IMR-90 (cell line): ENCODE results near the gene CRACDL. TPM values are rescaled to one million over a fixed set of nuclear protein-coding genes. Genes with fewer than 3 reads are reported as not detected.

Experiments used
- ATAC-seq: fragments of 200-7000 bp; cut with Tn5 transposase; 2 replicates; pipeline ENCODE4 v1.9.1; 2020; ENCODE audit warnings: low read depth, mild to moderate bottlenecking, moderate library complexity
- BruUV-seq: library from RNA; stranded (reverse); fragments of 400-500 nt; replicated peaks from 2 replicates; lab custom pipeline; 2021; lab: Mats Ljungman, UMichigan
- CTCF ChIA-PET: fragments of 300-600 bp; formaldehyde crosslinking; extraction: SDS; loops from one replicate; lab custom pipeline; 2021; ENCODE audit warnings: antibody characterized with exemption; lab: Yijun Ruan, JAX
- POLR2A ChIA-PET: fragments of 300-600 bp; sonication (Branson Sonifier 250); formaldehyde crosslinking; loops from one replicate; lab custom pipeline; 2022; ENCODE audit warnings: antibody characterized with exemption; ENCODE audit not compliant: unreplicated experiment; lab: Charles Lee
- DNase-seq: peaks from one replicate; pipeline ENCODE4 v3.0.0; 2013
- H2AFZ ChIP-seq: replicated peaks from 2 replicates; pipeline ENCODE3; 2013; ENCODE audit warnings: low read length, mild to moderate bottlenecking; ENCODE audit not compliant: poor library complexity
- H2AK5ac ChIP-seq: 2 replicates; pipeline ENCODE4 v1.6.1; 2013; ENCODE audit warnings: low read depth, low read length, inconsistent platforms
- H2AK9ac ChIP-seq: replicated peaks from 2 replicates; pipeline ENCODE3; 2013; ENCODE audit warnings: mild to moderate bottlenecking, low read depth, low read length, moderate library complexity; ENCODE audit not compliant: poor library complexity
- H2BK120ac ChIP-seq: 2 replicates; pipeline ENCODE4 v1.6.1; 2013; ENCODE audit warnings: low read depth, low read length, inconsistent platforms
- H2BK15ac ChIP-seq: 3 replicates; pipeline ENCODE4 v1.6.1; 2013; ENCODE audit warnings: low read depth, low read length, inconsistent platforms
- H2BK20ac ChIP-seq: 2 replicates; pipeline ENCODE4 v1.6.1; 2013; ENCODE audit warnings: low read depth, mild to moderate bottlenecking, inconsistent platforms, low read length, moderate library complexity
- H2BK5ac ChIP-seq: 2 replicates; pipeline ENCODE4 v1.6.1; 2013; ENCODE audit warnings: mild to moderate bottlenecking, low read depth, low read length, inconsistent platforms; ENCODE audit not compliant: poor library complexity, severe bottlenecking
- H3K14ac ChIP-seq: replicated peaks from 2 replicates; pipeline ENCODE4 v1.6.1; 2013; ENCODE audit warnings: low read depth, low read length, inconsistent platforms
- H3K18ac ChIP-seq: 2 replicates; pipeline ENCODE4 v1.6.1; 2013; ENCODE audit warnings: low read depth, low read length, control low read depth
- H3K23ac ChIP-seq: 2 replicates; pipeline ENCODE4 v1.6.1; 2013; ENCODE audit warnings: low read depth, low read length, inconsistent platforms
- H3K27ac ChIP-seq: 2 replicates; pipeline ENCODE4 v1.5.1; 2013; ENCODE audit warnings: mild to moderate bottlenecking, control low read depth, low read length; ENCODE audit not compliant: insufficient read depth
- H3K27me3 ChIP-seq: 2 replicates; pipeline ENCODE4 v1.6.1; 2013; ENCODE audit warnings: low read length; ENCODE audit not compliant: control insufficient read depth, insufficient read depth
- H3K36me3 ChIP-seq: 2 replicates; pipeline ENCODE4 v1.6.1; 2013; ENCODE audit warnings: low read length, mixed read lengths; ENCODE audit not compliant: control insufficient read depth, insufficient read depth
- H3K4ac ChIP-seq: 2 replicates; pipeline ENCODE4 v1.6.1; 2013; ENCODE audit warnings: low read depth, low read length, inconsistent platforms
- H3K4me1 ChIP-seq: 2 replicates; pipeline ENCODE4 v1.6.1; 2013; ENCODE audit warnings: low read length, mixed read lengths; ENCODE audit not compliant: control insufficient read depth, insufficient read depth
- H3K4me2 ChIP-seq: 2 replicates; pipeline ENCODE4 v1.6.1; 2013; ENCODE audit warnings: low read depth, mild to moderate bottlenecking, control low read depth, low read length, moderate library complexity
- H3K4me3 ChIP-seq: 2 replicates; pipeline ENCODE4 v1.5.1; 2013; ENCODE audit warnings: low read depth, mild to moderate bottlenecking, control low read depth, low read length, moderate library complexity; ENCODE audit not compliant: insufficient read depth
- H3K56ac ChIP-seq: 2 replicates; pipeline ENCODE4 v1.6.1; 2013; ENCODE audit warnings: low read length, inconsistent platforms; ENCODE audit not compliant: insufficient read depth; ENCODE audit errors: extremely low read depth
- H3K79me1 ChIP-seq, 2 experiments: 2 replicates each; pipeline ENCODE4 v1.6.1; 2013; ENCODE audit warnings: low read length in 2 of 2, inconsistent platforms in 1 of 2, low read depth in 1 of 2
- H3K9ac ChIP-seq: 2 replicates; pipeline ENCODE4 v1.6.1; 2013; ENCODE audit warnings: low read depth, low read length, control low read depth
- H3K9me1 ChIP-seq: 2 replicates; pipeline ENCODE4 v1.6.1; 2013; ENCODE audit warnings: low read length, inconsistent platforms; ENCODE audit not compliant: insufficient read depth
- H3K9me3 ChIP-seq: 2 replicates; pipeline ENCODE4 v1.6.1; 2013; ENCODE audit warnings: low read length; ENCODE audit not compliant: control insufficient read depth, insufficient read depth
- H4K20me1 ChIP-seq: 2 replicates; pipeline ENCODE4 v1.6.1; 2013; ENCODE audit warnings: low read length, inconsistent platforms; ENCODE audit not compliant: insufficient read depth
- H4K5ac ChIP-seq: 2 replicates; pipeline ENCODE4 v1.6.1; 2013; ENCODE audit warnings: mild to moderate bottlenecking, low read depth, low read length, control low read depth
- H4K8ac ChIP-seq, 2 experiments: 2 replicates each; pipeline ENCODE4 v1.6.1; 2013; ENCODE audit warnings: low read depth in 2 of 2, low read length in 2 of 2, control low read depth in 1 of 2, inconsistent platforms in 1 of 2
- H4K91ac ChIP-seq: 2 replicates; pipeline ENCODE4 v1.6.1; 2013; ENCODE audit warnings: low read depth, low read length, inconsistent platforms; ENCODE audit not compliant: insufficient read depth
- BHLHE40 ChIP-seq: fragments of 150-350 bp; IDR thresholded peaks from 2 replicates; pipeline ENCODE4 v1.6.1; 2016; ENCODE audit warnings: mild to moderate bottlenecking, low read depth, low read length
- CEBPB ChIP-seq: IDR thresholded peaks from 2 replicates; pipeline ENCODE4 v1.6.1; 2012; ENCODE audit warnings: low read depth, low read length, improper control_type of control experiment
- CHD1 ChIP-seq: IDR thresholded peaks from 2 replicates; pipeline ENCODE4 v1.6.1; 2012; ENCODE audit warnings: low read depth, low read length, improper control_type of control experiment
- FOS ChIP-seq: fragments of 150-350 bp; IDR thresholded peaks from 2 replicates; pipeline ENCODE4 v1.6.1; 2016; ENCODE audit warnings: low read depth, low read length
- MAFK ChIP-seq: IDR thresholded peaks from 2 replicates; pipeline ENCODE4 v1.6.1; 2012; ENCODE audit warnings: low read depth, low read length, improper control_type of control experiment
- MAZ ChIP-seq: IDR thresholded peaks from 2 replicates; pipeline ENCODE4 v1.6.1; 2012; ENCODE audit warnings: low read depth, mild to moderate bottlenecking, low read length, improper control_type of control experiment, moderate library complexity, borderline replicate concordance
- MXI1 ChIP-seq: IDR thresholded peaks from 2 replicates; pipeline ENCODE4 v1.6.1; 2012; ENCODE audit warnings: low read depth, mild to moderate bottlenecking, low read length, moderate library complexity, borderline replicate concordance
- NFE2L2 ChIP-seq: fragments of 150-350 bp; IDR thresholded peaks from 2 replicates; pipeline ENCODE4 v1.6.1; 2016; ENCODE audit warnings: low read depth, mild to moderate bottlenecking, low read length
- POLR2A ChIP-seq: IDR thresholded peaks from 2 replicates; pipeline ENCODE4 v1.6.1; 2012; ENCODE audit warnings: mild to moderate bottlenecking, low read depth, low read length
- RAD21 ChIP-seq: IDR thresholded peaks from 2 replicates; pipeline ENCODE4 v1.6.1; 2012; ENCODE audit warnings: low read length, improper control_type of control experiment
- RCOR1 ChIP-seq: IDR thresholded peaks from 2 replicates; pipeline ENCODE4 v1.6.1; 2012; ENCODE audit warnings: mild to moderate bottlenecking, low read length, improper control_type of control experiment; ENCODE audit not compliant: insufficient replicate concordance
- RFX5 ChIP-seq: IDR thresholded peaks from 2 replicates; pipeline ENCODE4 v1.8.0; 2012; ENCODE audit warnings: low read depth, mild to moderate bottlenecking, low read length, moderate library complexity
- SMC3 ChIP-seq: fragments of 150-350 bp; IDR thresholded peaks from 2 replicates; pipeline ENCODE4 v1.6.1; 2016; ENCODE audit warnings: low read depth, mild to moderate bottlenecking, antibody characterized with exemption, low read length, moderate library complexity
- USF2 ChIP-seq: fragments of 150-350 bp; IDR thresholded peaks from 2 replicates; pipeline ENCODE4 v1.6.1; 2017; ENCODE audit warnings: mild to moderate bottlenecking, antibody characterized with exemption, low read length, low read depth
- WGBS, 2 experiments: methylation state at CpG; one replicate each; pipeline versions ENCODE4 v1.1.5 to v1.1.7; 2013; ENCODE audit warnings: missing lambda C conversion rate in 2 of 2; ENCODE audit not compliant: insufficient read length in 1 of 2; ENCODE audit errors: extremely low coverage in 2 of 2; 5-methylcytosine and 5-hydroxymethylcytosine counted together
- dilution Hi-C: fragments of 300-500 bp; cut with HindIII; formaldehyde crosslinking; loops from one replicate; pipeline ENCODE4 v1.14.3; 2018; ENCODE audit warnings: low sequenced_read_pairs; ENCODE audit not compliant: unreplicated experiment
- in situ Hi-C: fragments of 300-500 bp; cut with MboI; formaldehyde crosslinking; loops from 3 replicates; pipeline ENCODE4 v1.14.3; 2019; ENCODE audit warnings: low sequenced_read_pairs, inconsistent platforms, mixed read lengths
- intact Hi-C: fragments of 100-400 bp; cut with micrococcal nuclease; formaldehyde crosslinking; loops from 2 replicates; pipeline ENCODE4 v1.10.0; 2022
- polyA plus RNA-seq, 3 experiments: library from polyadenylated mRNA; depleted of rRNA; stranded (reverse); fragments of >200 nt; gene quantifications; 2 replicates each; pipeline ENCODE4 v1.2.3, GENCODE V29; 2012; ENCODE audit warnings: low replicate concordance in 1 of 3
- total RNA-seq: library from RNA; depleted of rRNA; stranded (reverse); fragments of >200 nt; gene quantifications from 2 replicates; pipeline ENCODE4 v1.2.3, GENCODE V29; 2012
- TF ChIP-seq, protein P1 (sequence below): conservative IDR thresholded peaks from 2 replicates; pipeline ENCODE4 v1.5.1; 2012; ENCODE audit warnings: mild to moderate bottlenecking, low read depth, low read length, improper control_type of control experiment
- TF ChIP-seq, protein P2 (sequence below): fragments of 150-350 bp; IDR thresholded peaks from 2 replicates; pipeline ENCODE4 v1.6.1; 2016; ENCODE audit warnings: low read depth, mild to moderate bottlenecking, low read length, moderate library complexity, borderline replicate concordance

CRACDL gene
- total and polyA plus RNA-seq, 2 of the 4 experiments (the other 2 are of a cell fraction): not detected

- no TSS peak for BruUV-seq
- no peaks in the 10 kb centered on the region for H4K20me1 ChIP-seq
- no peak overlapping the region for H2BK20ac ChIP-seq
- H3K36me3 ChIP-seq: no peaks in the 10 kb centered on the region
- H3K9me3 ChIP-seq: no peaks in the 10 kb centered on the region; the same call in 1 of the 2 replicates
- in situ Hi-C loops (loop anchor here (25.0 kb wide), 1 partner anchor 413 kb away; no protein-coding TSS in a partner anchor), dilution Hi-C loops (no loop called here), intact Hi-C loops (no loop called here)
- H3K27ac ChIP-seq: no peak overlapping the region
- H3K79me1 ChIP-seq: no peaks in the 10 kb centered on the region
- ATAC-seq (no peak), DNase-seq (no peak)
- H2BK120ac ChIP-seq: no peak overlapping the region
- H4K91ac ChIP-seq: no peak overlapping the region
- H2BK5ac ChIP-seq: no peak overlapping the region
- no peak overlapping the region for H2AK5ac ChIP-seq
- no peak overlapping the region for H3K56ac ChIP-seq
- H3K9ac ChIP-seq: no peak overlapping the region
- no peak overlapping the region for H3K4ac ChIP-seq
- no peak overlapping the region for H3K14ac ChIP-seq
- H2BK15ac ChIP-seq: no peak overlapping the region
- peaks cover 35% of the 10 kb centered on the region for H3K27me3 ChIP-seq
- ChIA-PET CTCF (no interaction called here), POLR2A (no interaction called here)
- no peak overlapping the region for H3K4me2 ChIP-seq
- H3K4me3 ChIP-seq: no peak overlapping the region
- TF ChIP-seq, protein P1, sequence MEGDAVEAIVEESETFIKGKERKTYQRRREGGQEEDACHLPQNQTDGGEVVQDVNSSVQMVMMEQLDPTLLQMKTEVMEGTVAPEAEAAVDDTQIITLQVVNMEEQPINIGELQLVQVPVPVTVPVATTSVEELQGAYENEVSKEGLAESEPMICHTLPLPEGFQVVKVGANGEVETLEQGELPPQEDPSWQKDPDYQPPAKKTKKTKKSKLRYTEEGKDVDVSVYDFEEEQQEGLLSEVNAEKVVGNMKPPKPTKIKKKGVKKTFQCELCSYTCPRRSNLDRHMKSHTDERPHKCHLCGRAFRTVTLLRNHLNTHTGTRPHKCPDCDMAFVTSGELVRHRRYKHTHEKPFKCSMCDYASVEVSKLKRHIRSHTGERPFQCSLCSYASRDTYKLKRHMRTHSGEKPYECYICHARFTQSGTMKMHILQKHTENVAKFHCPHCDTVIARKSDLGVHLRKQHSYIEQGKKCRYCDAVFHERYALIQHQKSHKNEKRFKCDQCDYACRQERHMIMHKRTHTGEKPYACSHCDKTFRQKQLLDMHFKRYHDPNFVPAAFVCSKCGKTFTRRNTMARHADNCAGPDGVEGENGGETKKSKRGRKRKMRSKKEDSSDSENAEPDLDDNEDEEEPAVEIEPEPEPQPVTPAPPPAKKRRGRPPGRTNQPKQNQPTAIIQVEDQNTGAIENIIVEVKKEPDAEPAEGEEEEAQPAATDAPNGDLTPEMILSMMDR: no peak
- TF ChIP-seq RAD21: no peak
- TF ChIP-seq BHLHE40: no peak
- TF ChIP-seq MXI1: no peak
- TF ChIP-seq, protein P2, sequence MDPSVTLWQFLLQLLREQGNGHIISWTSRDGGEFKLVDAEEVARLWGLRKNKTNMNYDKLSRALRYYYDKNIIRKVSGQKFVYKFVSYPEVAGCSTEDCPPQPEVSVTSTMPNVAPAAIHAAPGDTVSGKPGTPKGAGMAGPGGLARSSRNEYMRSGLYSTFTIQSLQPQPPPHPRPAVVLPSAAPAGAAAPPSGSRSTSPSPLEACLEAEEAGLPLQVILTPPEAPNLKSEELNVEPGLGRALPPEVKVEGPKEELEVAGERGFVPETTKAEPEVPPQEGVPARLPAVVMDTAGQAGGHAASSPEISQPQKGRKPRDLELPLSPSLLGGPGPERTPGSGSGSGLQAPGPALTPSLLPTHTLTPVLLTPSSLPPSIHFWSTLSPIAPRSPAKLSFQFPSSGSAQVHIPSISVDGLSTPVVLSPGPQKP: no peak
- TF ChIP-seq FOS: no peak
- no peak for TF ChIP-seq RFX5
- no peak for TF ChIP-seq CEBPB
- no peak for TF ChIP-seq RCOR1
- TF ChIP-seq CHD1: no peak
- no peak for TF ChIP-seq MAFK
- TF ChIP-seq MAZ: no peak
- TF ChIP-seq SMC3: no peak
- no peak for TF ChIP-seq NFE2L2
- TF ChIP-seq USF2: no peak
- no peak for TF ChIP-seq POLR2A
- H2AFZ ChIP-seq: no peak overlapping the region
- H3K23ac ChIP-seq: no peak overlapping the region
- H3K9me1 ChIP-seq: no peaks in the 10 kb centered on the region
- WGBS, 2 experiments: no CpG with 5 or more reads among the region's 3 CpGs
- H4K5ac ChIP-seq: no peak overlapping the region
- H3K4me1 ChIP-seq: no peaks in the 10 kb centered on the region
- no peak overlapping the region for H2AK9ac ChIP-seq
- H3K18ac ChIP-seq: no peak overlapping the region
- no peak overlapping the region for H4K8ac ChIP-seq
These were observed 111.0 kb downstream of the CRACDL start for GRCh38 chr2:98825020-98825350.
